ENCODE results near the gene NCAM2. TPM values are rescaled to one million over a fixed set of nuclear protein-coding genes. Genes with fewer than 3 reads are reported as not detected.

Gene NCAM2
- total and polyA plus RNA-seq, 2 donors (not counting 1 experiment from before 2014, with no cell fraction given) = 0.13 TPM; not detected in 1

DNA sequence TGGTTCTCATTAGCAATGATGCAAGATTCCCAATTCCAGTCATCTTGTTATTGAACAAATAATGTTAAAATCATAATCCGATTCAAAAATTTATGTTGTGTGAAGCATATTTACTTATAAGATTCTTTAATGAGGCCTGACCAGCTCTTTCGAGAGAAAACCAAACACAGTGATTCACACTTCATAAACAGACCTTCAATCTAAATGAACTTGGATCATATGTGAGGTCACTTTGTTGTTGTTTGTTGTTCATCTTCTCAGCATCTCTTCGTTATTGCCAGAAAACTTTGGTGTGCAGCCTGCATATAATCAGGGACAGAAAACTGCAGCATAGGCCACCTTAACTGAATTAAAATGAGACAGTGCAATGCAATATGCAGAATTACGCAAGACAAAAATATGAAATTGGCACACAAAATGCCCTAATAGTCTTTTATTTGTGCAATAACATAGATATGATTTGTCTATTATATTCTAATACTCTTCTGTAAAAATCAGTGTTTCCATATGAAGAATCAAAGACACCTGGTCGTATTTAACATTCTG lies 30.1 kb downstream of the NCAM2 start:
- POLR2A ChIA-PET = no interaction called here
- Mint-ChIP-seq H3K9me3 (ENCODE audit: insufficient read depth) (no peaks in the 10 kb centered on the region), H3K27ac (no peak overlapping the region), H3K4me3 (no peak overlapping the region), H3K27me3 (no peaks in the 10 kb centered on the region), H3K4me1 (no peaks in the 10 kb centered on the region)
- no peak overlapping the region for H3K9ac ChIP-seq (ENCODE audit: low read length)
- no peak for ATAC-seq (ENCODE audit: low read depth)
- H2AFZ ChIP-seq (ENCODE audit: insufficient read depth, low read depth, low read length, poor library complexity, severe bottlenecking) = no peak overlapping the region
- TF ChIP-seq, protein P1, sequence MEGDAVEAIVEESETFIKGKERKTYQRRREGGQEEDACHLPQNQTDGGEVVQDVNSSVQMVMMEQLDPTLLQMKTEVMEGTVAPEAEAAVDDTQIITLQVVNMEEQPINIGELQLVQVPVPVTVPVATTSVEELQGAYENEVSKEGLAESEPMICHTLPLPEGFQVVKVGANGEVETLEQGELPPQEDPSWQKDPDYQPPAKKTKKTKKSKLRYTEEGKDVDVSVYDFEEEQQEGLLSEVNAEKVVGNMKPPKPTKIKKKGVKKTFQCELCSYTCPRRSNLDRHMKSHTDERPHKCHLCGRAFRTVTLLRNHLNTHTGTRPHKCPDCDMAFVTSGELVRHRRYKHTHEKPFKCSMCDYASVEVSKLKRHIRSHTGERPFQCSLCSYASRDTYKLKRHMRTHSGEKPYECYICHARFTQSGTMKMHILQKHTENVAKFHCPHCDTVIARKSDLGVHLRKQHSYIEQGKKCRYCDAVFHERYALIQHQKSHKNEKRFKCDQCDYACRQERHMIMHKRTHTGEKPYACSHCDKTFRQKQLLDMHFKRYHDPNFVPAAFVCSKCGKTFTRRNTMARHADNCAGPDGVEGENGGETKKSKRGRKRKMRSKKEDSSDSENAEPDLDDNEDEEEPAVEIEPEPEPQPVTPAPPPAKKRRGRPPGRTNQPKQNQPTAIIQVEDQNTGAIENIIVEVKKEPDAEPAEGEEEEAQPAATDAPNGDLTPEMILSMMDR (IDR thresholded peaks at IDR 0.05) = no peak
- TF ChIP-seq EZH2 (IDR thresholded peaks at IDR 0.05; ENCODE audit: borderline replicate concordance, insufficient read depth, low read depth, low read length, poor library complexity, severe bottlenecking) = no peak
- H3K79me2 ChIP-seq (ENCODE audit: control insufficient read depth, insufficient read depth, low read length) = no peaks in the 10 kb centered on the region
- H3K9me3 ChIP-seq (ENCODE audit: control extremely low read depth in 1 of 3, control insufficient read depth in 2 of 3, insufficient read depth in 1 of 3, low read length in 2 of 3) = no peaks in the 10 kb centered on the region
- intact Hi-C loops (cut with micrococcal nuclease) = no loop called here
- WGBS (ENCODE audit: insufficient coverage) = 83% methylated on average over 1 of the region's 5 CpGs
- no peak for DNase-seq
- no peak overlapping the region for H3K27ac ChIP-seq (ENCODE audit: low read length in 2 of 2)
- H3K4me3 ChIP-seq (ENCODE audit: control extremely low read depth in 1 of 5, extremely low read depth in 1 of 5, insufficient read depth in 1 of 5, low read depth in 2 of 5, low read length in 4 of 5) = no peak overlapping the region
- H3K4me2 ChIP-seq (replicated peaks; ENCODE audit: low read depth, low read length, poor library complexity, severe bottlenecking) = no peak overlapping the region
- CTCF ChIA-PET = no interaction called here
- no peaks in the 10 kb centered on the region for H3K36me3 ChIP-seq (replicated peaks in 1 of 2; ENCODE audit: control extremely low read depth in 1 of 2, control insufficient read depth in 1 of 2, extremely low read depth in 1 of 2, insufficient read depth in 2 of 2, low read length in 1 of 2)
- H3K27me3 ChIP-seq (replicated peaks in 1 of 4; ENCODE audit: control extremely low read depth in 1 of 4, control insufficient read depth in 3 of 4, insufficient read depth in 4 of 4, low read length in 3 of 4) = no peaks in the 10 kb centered on the region
- no peaks in the 10 kb centered on the region for H4K20me1 ChIP-seq (ENCODE audit: control insufficient read depth, insufficient read depth, low read length, poor library complexity, severe bottlenecking)
- no peaks in the 10 kb centered on the region for H3K4me1 ChIP-seq (ENCODE audit: control insufficient read depth in 2 of 2, insufficient read depth in 2 of 2, low read length in 2 of 2)

- Histone ChIP-seq H2AFZ (ENCODE audit: insufficient read depth, low read depth, low read length, poor library complexity, severe bottlenecking) (no peak overlapping the region), H3K27ac (ENCODE audit: low read length in 2 of 2) (no peak overlapping the region), H3K4me1 (ENCODE audit: control insufficient read depth in 2 of 2, insufficient read depth in 2 of 2, low read length in 2 of 2) (no peaks in the 10 kb centered on the region), H4K20me1 (ENCODE audit: control insufficient read depth, insufficient read depth, low read length, poor library complexity, severe bottlenecking) (no peaks in the 10 kb centered on the region), H3K9me3 (ENCODE audit: control extremely low read depth in 1 of 3, control insufficient read depth in 2 of 3, insufficient read depth in 1 of 3, low read length in 2 of 3) (no peaks in the 10 kb centered on the region), H3K27me3 (replicated peaks in 1 of 4; ENCODE audit: control extremely low read depth in 1 of 4, control insufficient read depth in 3 of 4, insufficient read depth in 4 of 4, low read length in 3 of 4) (no peaks in the 10 kb centered on the region), H3K4me3 (ENCODE audit: control extremely low read depth in 1 of 5, extremely low read depth in 1 of 5, insufficient read depth in 1 of 5, low read depth in 2 of 5, low read length in 4 of 5) (no peak overlapping the region), H3K79me2 (ENCODE audit: control insufficient read depth, insufficient read depth, low read length) (no peaks in the 10 kb centered on the region), H3K36me3 (replicated peaks in 1 of 2; ENCODE audit: control extremely low read depth in 1 of 2, control insufficient read depth in 1 of 2, extremely low read depth in 1 of 2, insufficient read depth in 2 of 2, low read length in 1 of 2) (no peaks in the 10 kb centered on the region), H3K4me2 (replicated peaks; ENCODE audit: low read depth, low read length, poor library complexity, severe bottlenecking) (no peak overlapping the region), H3K9ac (ENCODE audit: low read length) (no peak overlapping the region)
- ChIA-PET POLR2A (no interaction called here), CTCF (no interaction called here)
- H3K27me3 Mint-ChIP-seq = no peaks in the 10 kb centered on the region
- ATAC-seq (ENCODE audit: low read depth) = no peak
- intact Hi-C loops (cut with micrococcal nuclease) = no loop called here
- WGBS (ENCODE audit: insufficient coverage) = 31% methylated on average over 2 of the region's 2 CpGs
- no peaks in the 10 kb centered on the region for H3K9me3 Mint-ChIP-seq (ENCODE audit: insufficient read depth)
- H3K4me3 Mint-ChIP-seq = no peak overlapping the region
- H3K27ac Mint-ChIP-seq = no peak overlapping the region
- TF ChIP-seq EZH2 (IDR thresholded peaks at IDR 0.05; ENCODE audit: borderline replicate concordance, insufficient read depth, low read depth, low read length, poor library complexity, severe bottlenecking) = no peak
- TF ChIP-seq, protein P1 (IDR thresholded peaks at IDR 0.05) = no peak
- H3K4me1 Mint-ChIP-seq = no peaks in the 10 kb centered on the region
- no peak for DNase-seq
Observed at GRCh38 chr21:21029164-21029563, 31.0 kb downstream of the NCAM2 start.
